Transverse colon (tissue), 4 donors: ENCODE results near the gene TTC19.

Experiments used
- CTCF ChIP-seq, 5 experiments: fragments of 200-600 bp in 3 of 5; fragments of 450-650 bp in 2 of 5; sonication (generic) in 3 of 5; IDR thresholded peaks; 1 replicate in 2 of 5; 2 replicates in 3 of 5; pipeline ENCODE4 v1.5.1; 2016 to 2017; ENCODE audit warnings: antibody characterized with exemption in 5 of 5, inconsistent platforms in 3 of 5, mild to moderate bottlenecking in 2 of 5, moderate library complexity in 1 of 5
- EP300 ChIP-seq: sonication (generic); formaldehyde crosslinking; IDR thresholded peaks from one replicate; pipeline ENCODE4 v1.6.1; 2017; ENCODE audit warnings: antibody characterized with exemption, low read depth
- POLR2A ChIP-seq: fragments of 450-650 bp; IDR thresholded peaks from one replicate; pipeline ENCODE4 v1.6.1; 2016; ENCODE audit warnings: antibody characterized with exemption, mild to moderate bottlenecking, moderate library complexity
- POLR2AphosphoS5 ChIP-seq, 3 donors: sonication (generic); formaldehyde crosslinking; IDR thresholded peaks; one replicate each; pipeline ENCODE4 v1.6.1; 2016; ENCODE audit warnings: antibody characterized with exemption in 3 of 3

DNA sequence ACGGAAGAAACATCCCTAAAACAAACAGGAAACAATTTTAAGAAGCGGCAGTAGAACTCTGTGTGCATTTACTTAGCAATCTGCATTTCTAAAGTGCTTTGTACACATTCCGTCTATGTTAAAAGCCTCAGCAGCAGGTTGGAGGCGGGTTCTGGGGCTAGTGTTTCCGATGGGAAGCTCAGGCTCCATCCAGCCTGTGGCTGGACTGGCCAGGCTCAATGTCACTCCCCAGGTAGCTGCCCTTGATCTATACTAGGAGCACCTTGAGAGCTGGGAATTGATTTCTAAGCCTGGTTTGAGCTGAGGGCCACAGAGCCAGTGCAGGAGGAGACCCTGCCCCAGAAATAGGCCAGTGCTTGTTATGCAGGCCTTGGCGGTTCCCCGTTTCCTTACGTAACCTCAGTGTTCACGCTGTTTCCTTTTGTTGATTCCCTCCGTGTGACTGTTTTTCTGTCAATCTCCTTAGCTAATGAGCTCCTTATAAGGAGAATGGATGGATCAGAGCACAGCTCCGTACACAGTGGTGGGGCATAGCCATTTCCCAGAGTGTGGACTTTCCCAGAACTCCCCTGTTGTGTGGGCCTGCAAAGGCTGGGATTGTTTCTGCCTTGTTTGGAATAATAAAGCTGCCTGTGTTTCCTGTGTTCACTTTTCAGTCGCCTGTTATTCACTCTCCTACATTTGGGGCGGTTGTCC is 33.3 kb upstream of the TTC19 start:
- no peak for TF ChIP-seq CTCF (IDR thresholded peaks at IDR 0.05)
- TF ChIP-seq POLR2A, result no peak
- no peak for TF ChIP-seq EP300
- TF ChIP-seq POLR2AphosphoS5 (IDR thresholded peaks at IDR 0.05), result peak in 1 of 3 donors; percentile 10
